MM.1S (cell line): ENCODE measurements around the gene HJV.

Experiments
- CTCF ChIP-seq: fragments of 300-600 bp; sonication (generic); IDR thresholded peaks from 2 replicates; pipeline ENCODE4 v1.5.1; 2016; ENCODE audit warnings: antibody characterized with exemption, low read length, mixed read lengths
- EZH2 ChIP-seq: fragments of 300-600 bp; sonication (generic); optimal IDR thresholded peaks from 2 replicates; pipeline ENCODE3; 2017; ENCODE audit warnings: low read depth, mild to moderate bottlenecking, antibody characterized with exemption, low read length, mixed read lengths
- EZH2phosphoT487 ChIP-seq: fragments of 300-600 bp; sonication (generic); IDR thresholded peaks from 2 replicates; pipeline ENCODE4 v1.6.1; 2018; ENCODE audit warnings: antibody characterized with exemption, low read length

- TF ChIP-seq EZH2 (no peak), CTCF (no peak), EZH2phosphoT487 (no peak)
These were observed 487 bp downstream of the HJV start for GRCh38 chr1:146021050-146021445.
